ENCODE results near the gene FTO.
"Not testable (repeated sequence)": the region's sequence is repeated elsewhere in the genome, so short reads cannot be mapped to it uniquely, and the experiment has no call there.

The FTO gene

GRCh38 chr16:54165912-54166865, 462.2 kb downstream of the FTO start:
- DNase-seq: no peak

GRCh38 chr16:54169112-54169511, 465.2 kb downstream of the FTO start:
- no peak for DNase-seq

- DNase-seq: no peak
These were observed 467.9 kb downstream of the FTO start for GRCh38 chr16:54171626-54172537.

DNA sequence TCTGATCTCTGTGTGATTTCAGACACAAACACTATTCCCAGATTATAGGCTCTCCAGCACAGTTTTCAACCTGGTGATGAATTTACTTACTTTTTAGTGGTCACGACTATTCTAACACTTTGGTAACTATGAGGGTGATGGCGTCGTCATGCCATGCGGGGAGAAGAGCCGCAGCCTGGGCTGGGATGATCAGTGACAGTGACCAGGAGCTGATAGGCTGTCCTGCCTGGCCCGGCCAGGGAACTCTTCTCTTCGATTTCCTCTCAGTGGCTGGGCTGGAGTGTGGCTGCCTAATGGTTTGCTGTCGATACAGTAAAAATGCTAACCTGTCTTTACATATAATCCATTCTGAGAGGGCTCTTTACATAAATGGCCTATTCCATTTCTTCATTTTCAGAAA, 469.5 kb downstream of the FTO start:
- no peak for DNase-seq

DNA sequence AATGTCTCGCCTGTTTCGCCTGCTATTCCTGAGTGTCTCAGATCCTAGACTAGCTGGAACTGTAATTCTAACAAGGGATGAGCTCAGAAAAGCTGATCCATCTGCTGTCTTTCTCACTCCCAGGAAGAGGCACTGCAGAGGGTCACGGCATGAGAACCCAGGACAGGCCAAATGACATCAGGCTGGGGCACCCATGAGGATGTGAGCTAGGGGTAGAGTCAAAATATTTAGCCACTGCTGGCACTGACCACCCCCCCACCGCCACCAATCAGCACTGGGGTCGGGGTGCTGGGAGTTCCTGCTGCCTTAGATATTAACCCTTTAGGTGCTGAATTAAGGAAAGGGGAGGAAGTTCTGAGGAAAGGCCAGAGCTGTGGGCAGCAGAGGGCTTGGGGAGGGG, 470.2 kb downstream of the FTO start:
- DNase-seq: no peak

GRCh38 chr16:54174750-54175149, 470.8 kb downstream of the FTO start:
- no peak for DNase-seq

GRCh38 chr16:54175169-54175551, 471.2 kb downstream of the FTO start:
- peak; percentile 35 for DNase-seq

GRCh38 chr16:54175552-54176375, 471.8 kb downstream of the FTO start:
- DNase-seq: peak; percentile 35

- peak; percentile 46 for DNase-seq
These were observed 472.5 kb downstream of the FTO start for GRCh38 chr16:54176376-54176901.

GRCh38 chr16:54177052-54177861, 473.3 kb downstream of the FTO start:
- DNase-seq: no peak

DNA sequence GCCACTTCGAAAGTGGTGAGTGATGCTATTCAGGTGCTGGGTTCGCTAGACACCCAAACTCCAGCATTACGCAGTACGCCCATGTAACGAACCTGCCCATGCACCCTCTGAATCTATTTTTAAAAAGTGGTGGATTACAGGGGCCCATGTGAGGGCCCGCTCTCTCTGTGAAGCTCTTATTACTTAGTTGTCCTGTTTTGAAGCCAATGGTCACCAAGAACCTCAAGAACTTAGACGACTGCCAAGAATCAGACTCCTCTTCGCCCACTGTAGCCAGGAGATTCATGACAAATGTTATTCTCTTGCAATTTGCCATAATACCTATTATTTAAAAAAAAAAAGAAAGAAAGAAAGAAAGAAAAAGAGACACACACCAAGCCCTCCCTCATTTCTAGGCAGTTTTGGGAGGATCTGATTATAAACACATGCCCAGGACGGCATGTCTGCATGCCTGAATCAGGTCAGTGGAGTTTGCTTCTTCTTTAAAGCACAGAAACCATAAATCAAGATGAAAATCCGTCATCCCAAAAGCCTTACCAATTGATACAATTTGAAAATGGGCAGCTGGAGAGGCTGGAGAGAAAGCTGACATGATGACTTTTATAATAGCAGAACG, 474.0 kb downstream of the FTO start:
- no peak for DNase-seq

GRCh38 chr16:54178478-54178976, 474.6 kb downstream of the FTO start:
- peak; percentile 40 for DNase-seq

GRCh38 chr16:54180421-54181359, 476.7 kb downstream of the FTO start:
- DNase-seq: no peak

- not testable (repeated sequence) for DNase-seq
These were observed 477.9 kb downstream of the FTO start for GRCh38 chr16:54181683-54182329.

DNA sequence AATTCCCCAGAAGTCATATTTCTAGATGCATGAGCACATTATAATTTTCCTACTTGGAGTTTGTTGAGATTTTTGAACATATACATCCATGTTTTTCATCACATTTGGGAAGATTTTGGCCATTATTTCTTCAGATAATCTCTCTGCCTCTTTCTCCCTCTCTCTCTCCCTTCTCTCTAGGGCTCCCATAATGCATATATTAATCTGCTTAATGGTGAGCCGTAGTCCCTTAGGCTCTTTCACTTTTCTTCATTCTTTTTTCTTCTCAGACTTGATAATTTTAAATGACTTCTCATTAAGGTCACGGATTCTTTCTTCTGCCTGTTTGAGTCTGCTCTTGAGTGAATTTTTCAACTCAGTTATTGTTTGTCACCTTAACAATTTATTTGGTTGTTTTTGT, 481.1 kb downstream of the FTO start:
- DNase-seq: no peak

DNA sequence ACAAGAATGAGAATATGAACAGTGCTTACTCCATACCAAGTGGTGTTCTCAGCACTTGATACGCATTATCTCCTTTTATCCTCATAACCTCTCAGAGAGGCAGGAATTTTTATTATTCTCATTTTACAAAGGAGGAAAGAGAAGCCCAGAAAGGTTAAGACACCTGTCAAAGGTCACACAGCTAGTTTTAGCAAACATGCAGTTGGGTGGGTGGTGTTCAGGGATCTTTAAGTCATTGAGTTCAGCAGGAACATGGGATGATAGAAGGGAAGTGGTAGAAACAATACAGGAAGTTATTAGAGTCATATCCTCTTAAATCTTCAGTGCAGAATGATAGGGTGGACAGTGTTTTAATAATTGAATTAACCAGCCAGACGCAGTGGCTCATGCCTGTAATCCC, 487.2 kb downstream of the FTO start:
- DNase-seq: no peak

DNA sequence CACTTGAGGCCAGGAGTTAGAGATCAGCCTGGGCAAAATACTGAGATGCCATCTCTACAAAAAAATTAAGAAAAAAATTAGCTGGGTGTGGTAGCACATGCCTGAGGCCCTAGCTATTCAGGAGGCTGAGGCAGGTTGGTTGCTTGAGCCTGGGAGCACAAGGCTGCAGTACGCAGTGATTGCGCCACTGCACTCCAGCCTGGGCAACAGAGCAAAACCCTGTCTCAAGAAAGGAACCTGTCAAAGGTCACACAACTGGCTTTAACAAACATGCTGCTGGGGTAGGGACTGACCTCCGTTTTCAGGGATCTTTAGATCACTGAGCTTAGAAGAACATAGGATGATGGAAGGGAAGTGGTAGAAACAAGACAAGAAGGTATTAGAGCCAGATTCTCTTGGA, 487.6 kb downstream of the FTO start:
- DNase-seq: no peak

DNA sequence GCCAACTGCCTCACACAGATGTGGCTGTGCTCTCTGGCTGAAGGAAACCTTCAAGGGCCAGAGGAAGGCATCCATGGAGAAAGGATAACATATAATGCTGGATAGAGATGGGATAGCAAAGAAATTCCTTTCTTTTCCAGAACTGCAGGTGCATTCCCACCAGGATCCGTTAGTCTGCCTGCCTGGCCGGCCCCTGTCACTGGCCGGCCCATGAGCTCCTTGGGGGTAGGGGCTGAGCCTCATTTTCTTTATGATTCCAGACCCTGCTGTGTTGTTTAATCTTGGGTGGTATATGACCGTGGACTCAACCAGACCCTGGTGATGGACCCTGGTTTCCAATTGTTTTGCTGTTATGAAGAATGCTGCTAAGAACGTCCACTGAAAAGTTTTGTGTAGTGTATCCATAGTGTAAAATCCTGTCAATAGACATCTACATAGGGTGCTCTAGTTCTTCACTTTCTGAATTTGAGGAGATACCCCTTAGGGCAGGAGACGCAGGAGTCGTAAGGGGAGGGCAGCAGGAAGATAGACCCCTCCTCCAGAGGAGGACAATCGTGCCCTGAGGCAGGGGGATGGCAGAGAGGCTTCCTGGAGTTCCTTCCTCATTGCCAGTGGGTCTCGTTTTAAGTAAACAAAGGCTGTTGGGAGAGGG, 489.2 kb downstream of the FTO start:
- DNase-seq: no peak
